ENCODE data around the gene DGUOK.

DGUOK gene

GRCh38 chr2:73921581-73921980 lies 5.1 kb upstream of the DGUOK start:
- no peak for TF ChIP-seq GATA1 (IDR thresholded peaks at IDR 0.05; ENCODE audit: low read depth, low read length)
- no peak for TF ChIP-seq POLR2A (IDR thresholded peaks at IDR 0.05; ENCODE audit: low read length)
- DNase-seq, result no peak

DNA sequence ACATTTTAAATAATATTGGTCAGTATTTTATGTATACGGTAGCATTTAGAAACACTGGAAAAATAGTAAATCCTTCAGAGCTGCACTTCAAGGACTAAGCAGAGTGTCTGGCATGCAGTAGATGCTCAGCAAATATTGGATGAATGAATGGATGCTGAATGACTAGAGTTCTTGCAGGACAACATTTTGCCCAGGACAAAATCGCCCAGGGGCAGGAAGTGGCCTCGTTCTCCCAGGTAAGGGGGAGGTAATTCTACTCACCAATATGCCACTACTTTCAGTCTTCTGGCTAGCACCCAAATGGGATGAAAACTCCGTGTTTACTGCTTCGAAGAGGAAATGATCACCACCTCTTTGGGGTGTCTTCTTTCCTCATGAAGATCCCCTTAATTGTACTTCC lies 4.0 kb upstream of the DGUOK start:
- TF ChIP-seq POLR2A (IDR thresholded peaks at IDR 0.05; ENCODE audit: low read length), result no peak
- TF ChIP-seq GATA1 (IDR thresholded peaks at IDR 0.05; ENCODE audit: low read depth, low read length), result no peak
- peak in 1 of 2 experiments; percentile 11 for DNase-seq

DNA sequence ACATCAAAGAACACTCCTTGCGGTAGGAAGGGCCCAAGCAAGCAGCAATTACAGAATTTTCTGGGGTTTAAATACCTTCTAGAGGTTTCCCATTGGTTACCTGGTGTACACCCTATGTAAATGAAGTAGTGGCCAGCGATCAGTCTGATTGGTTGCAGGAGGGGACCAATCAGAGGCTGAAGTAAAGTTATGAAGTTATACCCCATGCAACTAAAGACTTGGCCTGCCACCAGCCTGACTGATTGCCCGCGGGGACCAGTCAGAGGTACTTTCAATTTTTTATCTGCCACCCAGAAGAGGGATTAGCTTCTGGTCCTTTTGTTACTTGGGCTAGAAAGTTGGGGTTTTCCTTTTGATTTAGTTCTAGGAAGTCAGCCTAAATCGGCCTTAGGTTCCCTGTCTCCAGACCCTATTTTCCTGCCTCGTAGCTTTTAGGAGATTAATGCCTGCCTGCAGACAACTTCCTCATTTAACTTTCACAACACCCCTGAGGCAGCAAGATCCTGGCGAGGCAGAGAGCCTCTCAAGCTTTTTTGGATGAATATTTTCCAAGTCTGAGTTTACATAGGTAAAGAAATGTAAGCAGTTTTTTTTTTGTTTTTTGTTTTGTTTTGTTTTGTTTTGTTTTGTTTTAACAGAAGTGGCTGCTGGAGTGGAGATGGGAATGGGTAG lies 1.5 kb upstream of the DGUOK start:
- TF ChIP-seq GATA1 (IDR thresholded peaks at IDR 0.05; ENCODE audit: low read depth, low read length) (no peak), POLR2A (IDR thresholded peaks at IDR 0.05; ENCODE audit: low read length) (no peak)
- peak; percentile 33 to 46 for DNase-seq

DNA sequence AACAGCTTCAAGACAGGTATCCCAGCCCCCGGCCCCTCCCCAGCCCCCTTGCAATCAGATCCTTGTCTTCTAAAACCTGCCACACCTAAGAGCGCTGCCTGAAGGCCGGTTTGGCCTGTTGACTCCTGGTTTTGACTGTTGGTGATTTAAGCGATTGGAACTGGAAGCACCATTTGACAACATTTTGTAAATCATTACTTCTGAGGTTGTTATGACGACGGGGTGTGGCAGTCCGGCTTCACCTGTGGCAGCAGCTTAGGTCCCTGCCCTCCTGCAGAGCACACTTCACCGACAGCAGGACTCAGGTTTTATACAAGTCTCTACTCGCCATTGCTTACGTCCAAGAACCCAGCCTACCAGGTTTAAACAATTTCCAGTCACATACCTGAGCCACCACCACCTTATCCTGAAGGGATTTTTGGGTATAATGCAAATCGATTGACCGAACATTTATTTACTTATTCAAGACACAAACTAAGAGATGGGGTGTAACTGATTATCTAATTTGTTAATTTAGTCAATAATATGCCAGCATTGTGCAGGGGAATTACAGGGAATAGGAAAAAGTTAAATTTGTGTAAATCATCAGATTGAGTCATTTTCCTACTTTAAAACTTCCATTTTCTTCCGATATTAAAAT lies 707 bp upstream of the DGUOK start:
- TF ChIP-seq GATA1 (IDR thresholded peaks at IDR 0.05; ENCODE audit: low read depth, low read length), result no peak
- TF ChIP-seq POLR2A (IDR thresholded peaks at IDR 0.05; ENCODE audit: low read length), result no peak
- DNase-seq, result peak; percentile 16 to 49

DNA sequence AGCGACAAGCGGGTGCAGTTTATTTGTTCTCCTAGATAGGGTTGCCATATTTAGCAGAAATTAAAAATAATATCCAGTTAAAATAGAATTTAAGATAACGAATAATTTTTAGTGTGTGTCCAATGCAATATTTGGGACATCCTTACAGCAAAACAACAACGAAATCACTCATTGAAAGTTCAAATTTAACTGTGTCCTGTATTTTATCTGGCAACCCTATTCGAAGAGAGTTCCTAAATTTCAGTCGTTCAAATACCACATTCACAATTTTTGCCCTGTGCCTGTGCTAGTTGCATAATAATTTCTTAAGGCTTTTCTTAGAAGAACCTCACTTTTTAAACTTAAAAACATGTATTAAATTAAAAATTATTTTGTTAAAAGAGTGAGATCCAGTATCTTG lies 664 bp downstream of the DGUOK start:
- no peak for DNase-seq
- TF ChIP-seq POLR2A (IDR thresholded peaks at IDR 0.05; ENCODE audit: low read length) (no peak), GATA1 (IDR thresholded peaks at IDR 0.05; ENCODE audit: low read depth, low read length) (no peak)

DNA sequence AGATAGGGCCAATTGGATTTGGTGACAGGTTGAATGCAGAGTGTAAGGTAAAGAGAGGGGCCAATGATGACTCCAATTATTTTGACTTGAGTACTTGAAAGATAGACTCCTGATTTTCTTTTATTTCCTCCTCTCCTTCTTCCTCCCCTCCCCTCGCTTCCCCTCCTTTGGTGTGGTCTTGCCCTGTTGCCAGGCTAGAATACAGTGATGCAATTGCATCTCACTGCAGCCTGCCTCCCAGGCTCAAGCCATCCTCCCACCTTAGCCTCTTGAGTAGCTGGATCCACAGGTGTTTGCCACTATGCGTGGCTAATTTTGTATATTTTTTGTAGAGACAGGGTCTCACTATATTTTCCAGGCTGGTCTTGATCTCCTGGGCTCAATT lies 2.3 kb downstream of the DGUOK start:
- TF ChIP-seq GATA1 (IDR thresholded peaks at IDR 0.05; ENCODE audit: low read depth, low read length) (no peak), POLR2A (IDR thresholded peaks at IDR 0.05; ENCODE audit: low read length) (no peak)

GRCh38 chr2:73930386-73930785 lies 3.7 kb downstream of the DGUOK start:
- TF ChIP-seq GATA1 (IDR thresholded peaks at IDR 0.05; ENCODE audit: low read depth, low read length) (no peak), POLR2A (IDR thresholded peaks at IDR 0.05; ENCODE audit: low read length) (no peak)
- DNase-seq, result no peak

More for the DNA sequence above, 2.3 kb downstream of the DGUOK start:
- no peak for DNase-seq

DNA sequence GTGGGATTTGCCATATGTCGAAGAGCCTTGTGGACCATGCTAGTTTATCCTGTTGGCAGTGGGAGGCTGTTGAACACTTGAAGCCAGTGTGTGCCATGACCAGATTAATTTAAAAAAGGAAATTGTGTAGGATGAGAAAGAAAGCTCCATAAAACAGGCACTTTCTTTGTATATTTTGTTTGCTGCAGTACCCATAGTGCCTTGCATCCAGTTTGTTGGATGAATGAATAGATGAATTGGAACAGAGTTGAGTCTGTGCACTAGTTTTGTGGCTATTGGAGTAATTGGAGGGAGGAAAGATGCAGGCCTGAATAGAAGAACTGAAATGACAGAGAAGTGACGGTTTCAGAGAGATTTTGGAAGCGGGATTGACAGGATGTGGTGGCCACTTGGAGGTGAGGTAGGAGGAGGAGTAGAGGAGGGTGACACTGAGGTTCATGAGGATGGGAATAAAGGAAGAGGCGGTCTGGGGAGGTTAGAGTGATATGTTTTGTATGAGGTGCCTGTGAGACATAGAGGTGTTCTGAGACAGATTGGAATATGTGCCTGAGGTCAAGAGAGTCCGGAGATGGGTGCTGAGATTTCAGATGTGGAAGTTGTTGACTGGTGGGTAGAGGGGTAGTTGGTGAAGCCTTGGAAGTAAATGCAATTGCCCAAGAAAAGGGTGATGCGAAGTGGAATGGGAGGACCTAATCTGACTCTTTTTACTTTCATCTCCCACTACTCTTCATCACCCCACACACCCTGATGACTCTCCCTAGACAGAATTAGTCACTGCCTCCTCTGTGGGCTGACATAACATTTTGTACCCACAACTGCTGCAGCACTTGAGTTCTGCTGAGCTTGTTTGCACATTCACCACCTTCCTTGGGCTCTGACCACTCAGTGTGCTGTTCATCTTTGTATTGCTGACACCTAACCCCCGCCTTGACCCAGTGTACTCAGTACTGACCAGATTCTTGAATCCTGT lies 5.1 kb downstream of the DGUOK start:
- peak in 1 of 2 experiments; percentile 29 for DNase-seq
- TF ChIP-seq GATA1 (IDR thresholded peaks at IDR 0.05; ENCODE audit: low read depth, low read length) (no peak), POLR2A (IDR thresholded peaks at IDR 0.05; ENCODE audit: low read length) (no peak)

- DNase-seq, result no peak
- TF ChIP-seq POLR2A (IDR thresholded peaks at IDR 0.05; ENCODE audit: low read length), result no peak
- TF ChIP-seq GATA1 (IDR thresholded peaks at IDR 0.05; ENCODE audit: low read depth, low read length), result no peak
Observed at GRCh38 chr2:73933194-73933593, 6.5 kb downstream of the DGUOK start.

- TF ChIP-seq GATA1 (IDR thresholded peaks at IDR 0.05; ENCODE audit: low read depth, low read length) (no peak), POLR2A (IDR thresholded peaks at IDR 0.05; ENCODE audit: low read length) (no peak)
- no peak for DNase-seq
Observed at GRCh38 chr2:73935641-73936040, 9.0 kb downstream of the DGUOK start.

DNA sequence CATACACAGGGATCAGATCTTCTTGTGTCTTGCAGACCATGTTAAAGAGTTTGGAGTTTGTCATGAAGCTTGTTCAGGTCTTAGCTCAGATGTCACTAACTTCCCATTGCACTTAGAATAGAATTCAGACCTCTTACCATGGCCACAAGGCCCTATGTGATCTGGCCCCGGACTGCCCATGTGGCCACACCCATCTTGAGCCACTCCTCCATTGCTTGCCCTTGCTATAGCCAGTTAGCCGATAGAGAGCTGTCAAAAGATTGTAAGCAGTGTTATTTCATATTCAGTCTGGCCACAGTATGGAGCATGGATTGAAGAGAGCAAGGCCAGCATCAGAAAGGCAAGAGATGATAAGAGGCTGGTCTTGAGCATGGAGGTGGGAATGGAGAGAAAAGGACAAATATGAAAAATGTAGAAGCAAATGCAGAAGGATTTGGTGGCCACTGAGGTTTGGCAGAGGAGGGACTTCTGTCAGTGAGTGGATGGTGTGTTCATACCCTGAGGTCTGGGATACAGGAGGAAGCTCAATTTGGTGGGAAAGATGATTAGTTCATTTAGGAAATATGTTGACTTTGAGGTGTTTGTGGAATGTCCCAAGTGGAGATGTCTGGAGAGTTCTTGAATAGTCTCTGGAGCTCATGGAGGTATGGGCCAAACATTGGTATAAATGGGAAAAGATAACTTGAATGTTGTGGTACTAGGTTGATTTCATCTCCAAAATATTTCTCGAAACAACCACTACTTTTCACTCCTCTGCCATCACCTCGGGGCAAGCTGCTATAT lies 10.6 kb downstream of the DGUOK start:
- DNase-seq, result peak in 1 of 2 experiments; percentile 13

DNA sequence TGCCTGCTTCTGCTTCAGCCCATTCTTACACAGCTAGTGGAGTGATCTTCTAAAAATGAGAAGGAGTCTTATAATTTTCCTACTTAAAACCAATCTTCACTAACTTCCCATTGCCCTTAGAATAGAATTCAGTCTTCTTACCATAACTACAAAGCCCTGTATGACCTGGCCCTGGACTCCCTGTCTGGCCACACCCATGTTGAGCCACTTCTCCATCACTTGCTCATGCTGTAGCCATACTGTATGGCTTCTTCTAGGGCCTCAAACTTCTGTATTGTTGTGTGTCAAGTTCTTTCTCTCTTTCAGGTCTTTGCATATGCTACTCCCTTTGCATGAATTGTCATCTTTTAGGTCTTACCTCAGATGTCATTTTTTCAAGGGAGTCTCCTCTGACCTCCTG lies 11.2 kb downstream of the DGUOK start:
- TF ChIP-seq POLR2A (IDR thresholded peaks at IDR 0.05; ENCODE audit: low read length), result no peak
- no peak for TF ChIP-seq GATA1 (IDR thresholded peaks at IDR 0.05; ENCODE audit: low read depth, low read length)
- DNase-seq, result no peak

More for the DNA sequence above, 10.6 kb downstream of the DGUOK start:
- TF ChIP-seq POLR2A (IDR thresholded peaks at IDR 0.05; ENCODE audit: low read length) (no peak), GATA1 (IDR thresholded peaks at IDR 0.05; ENCODE audit: low read depth, low read length) (no peak)

GRCh38 chr2:73938718-73939352 lies 12.2 kb downstream of the DGUOK start:
- DNase-seq, result no peak
- TF ChIP-seq POLR2A (IDR thresholded peaks at IDR 0.05; ENCODE audit: low read length) (no peak), GATA1 (IDR thresholded peaks at IDR 0.05; ENCODE audit: low read depth, low read length) (no peak)
